ENCODE data around the gene DRD4.

DNA sequence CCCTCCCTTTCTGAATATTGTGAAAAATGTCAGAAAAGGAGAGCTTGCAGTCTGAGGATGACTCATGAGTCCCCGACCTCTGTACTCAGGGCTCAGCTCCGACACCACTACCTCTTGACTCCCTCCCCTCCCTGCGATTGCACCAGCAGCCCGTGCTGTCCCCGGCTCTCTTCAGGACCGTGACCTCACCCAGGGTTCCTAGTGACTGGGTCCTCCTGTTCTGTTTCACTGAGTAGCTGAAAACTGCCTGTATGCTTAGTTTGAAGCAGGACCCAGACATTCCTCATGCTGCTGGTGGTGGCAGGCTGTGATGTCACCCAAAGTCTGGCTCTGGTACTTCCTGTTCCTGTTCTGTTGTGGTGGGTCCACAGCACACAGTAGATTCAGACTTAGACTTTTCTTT is 49.1 kb upstream of the DRD4 start:
- TF ChIP-seq, protein P1, sequence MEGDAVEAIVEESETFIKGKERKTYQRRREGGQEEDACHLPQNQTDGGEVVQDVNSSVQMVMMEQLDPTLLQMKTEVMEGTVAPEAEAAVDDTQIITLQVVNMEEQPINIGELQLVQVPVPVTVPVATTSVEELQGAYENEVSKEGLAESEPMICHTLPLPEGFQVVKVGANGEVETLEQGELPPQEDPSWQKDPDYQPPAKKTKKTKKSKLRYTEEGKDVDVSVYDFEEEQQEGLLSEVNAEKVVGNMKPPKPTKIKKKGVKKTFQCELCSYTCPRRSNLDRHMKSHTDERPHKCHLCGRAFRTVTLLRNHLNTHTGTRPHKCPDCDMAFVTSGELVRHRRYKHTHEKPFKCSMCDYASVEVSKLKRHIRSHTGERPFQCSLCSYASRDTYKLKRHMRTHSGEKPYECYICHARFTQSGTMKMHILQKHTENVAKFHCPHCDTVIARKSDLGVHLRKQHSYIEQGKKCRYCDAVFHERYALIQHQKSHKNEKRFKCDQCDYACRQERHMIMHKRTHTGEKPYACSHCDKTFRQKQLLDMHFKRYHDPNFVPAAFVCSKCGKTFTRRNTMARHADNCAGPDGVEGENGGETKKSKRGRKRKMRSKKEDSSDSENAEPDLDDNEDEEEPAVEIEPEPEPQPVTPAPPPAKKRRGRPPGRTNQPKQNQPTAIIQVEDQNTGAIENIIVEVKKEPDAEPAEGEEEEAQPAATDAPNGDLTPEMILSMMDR (IDR thresholded peaks at IDR 0.05) = no peak
- TF ChIP-seq POLR2A (IDR thresholded peaks at IDR 0.05) = peak in 1 of 2 donors; percentile 40
